Mesendoderm (in vitro differentiated cells): ENCODE measurements around the gene E2F2.
A peak's percentile ranks its signal among the peaks of the same experiment; 100 is the strongest.

Source experiments
- DNase-seq: peaks from one replicate; pipeline ENCODE4 v3.0.0; 2013
- H2AK5ac ChIP-seq: 2 replicates; pipeline ENCODE4 v1.6.1; 2013; ENCODE audit warnings: low read length, inconsistent platforms
- H2BK120ac ChIP-seq: 2 replicates; pipeline ENCODE4 v1.6.1; 2013; ENCODE audit warnings: low read depth, mild to moderate bottlenecking, low read length, moderate library complexity, mixed read lengths
- H2BK15ac ChIP-seq: replicated peaks from 2 replicates; pipeline ENCODE4 v1.6.1; 2013; ENCODE audit warnings: low read depth, mild to moderate bottlenecking, moderate library complexity
- H2BK5ac ChIP-seq: 2 replicates; pipeline ENCODE4 v1.6.1; 2013; ENCODE audit warnings: low read length, inconsistent platforms
- H3K18ac ChIP-seq: 2 replicates; pipeline ENCODE4 v1.6.1; 2013; ENCODE audit warnings: mild to moderate bottlenecking, low read length, mixed read lengths
- H3K23ac ChIP-seq: one replicate; pipeline ENCODE4 v1.6.1; 2013; ENCODE audit warnings: low read length
- H3K27ac ChIP-seq: 2 replicates; pipeline ENCODE4 v1.5.1; 2013; ENCODE audit warnings: low read depth, mild to moderate bottlenecking, inconsistent platforms, low read length, moderate library complexity
- H3K27me3 ChIP-seq: 2 replicates; pipeline ENCODE4 v1.6.1; 2013; ENCODE audit warnings: low read length, control low read depth, mild to moderate bottlenecking, inconsistent platforms; ENCODE audit not compliant: insufficient read depth, poor library complexity
- H3K36me3 ChIP-seq: 2 replicates; pipeline ENCODE4 v1.6.1; 2013; ENCODE audit warnings: low read length, inconsistent platforms; ENCODE audit not compliant: control insufficient read depth, insufficient read depth
- H3K4ac ChIP-seq: one replicate; pipeline ENCODE4 v1.6.1; 2013; ENCODE audit warnings: low read depth, mild to moderate bottlenecking, low read length, moderate library complexity
- H3K4me1 ChIP-seq: 2 replicates; pipeline ENCODE4 v1.6.1; 2013; ENCODE audit warnings: low read depth, low read length, inconsistent platforms; ENCODE audit not compliant: control insufficient read depth
- H3K4me2 ChIP-seq: 2 replicates; pipeline ENCODE4 v1.6.1; 2013; ENCODE audit warnings: low read length
- H3K4me3 ChIP-seq: 2 replicates; pipeline ENCODE4 v1.5.1; 2013; ENCODE audit warnings: mild to moderate bottlenecking, low read length
- H3K56ac ChIP-seq: one replicate; pipeline ENCODE4 v1.6.1; 2013; ENCODE audit warnings: low read length
- H3K79me1 ChIP-seq: 2 replicates; pipeline ENCODE4 v1.6.1; 2013; ENCODE audit warnings: low read length, inconsistent platforms
- H3K79me2 ChIP-seq: 2 replicates; pipeline ENCODE4 v1.6.1; 2013; ENCODE audit warnings: mild to moderate bottlenecking, low read length; ENCODE audit not compliant: control insufficient read depth, insufficient read depth
- H3K9ac ChIP-seq: 2 replicates; pipeline ENCODE4 v1.6.1; 2013; ENCODE audit warnings: low read length, inconsistent platforms
- H4K5ac ChIP-seq: one replicate; pipeline ENCODE4 v1.6.1; 2013; ENCODE audit warnings: low read length
- H4K8ac ChIP-seq: one replicate; pipeline ENCODE4 v1.6.1; 2013; ENCODE audit warnings: low read depth, mild to moderate bottlenecking, control low read depth, low read length, moderate library complexity
- WGBS: extraction: QIAGEN DNeasy Blood & Tissue Kit; methylation state at CpG from one replicate; pipeline ENCODE4 v1.1.7; 2013; ENCODE audit warnings: low lambda C conversion rate, missing lambda C conversion rate; ENCODE audit not compliant: insufficient coverage; ENCODE audit errors: extremely low coverage; 5-methylcytosine and 5-hydroxymethylcytosine counted together

The E2F2 gene

DNA sequence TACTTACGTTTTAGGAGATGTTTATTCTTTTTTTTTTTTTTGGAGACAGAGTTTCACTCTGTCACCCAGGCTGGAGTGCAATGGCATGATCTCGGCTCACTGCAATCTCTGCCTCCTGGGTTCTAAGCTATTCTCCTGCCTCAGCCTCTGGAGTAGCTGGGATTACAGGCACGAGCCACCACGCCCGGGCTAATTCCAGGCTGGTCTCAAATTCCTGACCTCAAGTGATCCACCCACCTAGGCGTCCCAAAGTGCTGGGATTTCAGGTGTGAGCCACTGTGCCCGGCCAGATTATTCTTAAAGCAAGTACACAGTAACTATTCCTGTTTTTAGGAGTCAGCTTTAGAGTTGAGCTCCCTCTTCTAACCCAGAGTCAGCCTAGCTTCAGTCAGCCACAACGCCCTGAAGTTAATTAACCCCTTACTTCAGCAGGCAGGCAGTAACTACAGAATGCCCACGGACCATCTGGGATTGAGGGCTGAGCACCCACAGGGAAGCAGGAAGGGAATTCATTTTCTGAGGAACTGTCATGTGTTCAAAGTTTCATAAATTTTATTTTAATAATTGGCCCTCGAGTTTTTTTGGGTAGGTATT is 33.6 kb upstream of the E2F2 start:
- Histone ChIP-seq H2AK5ac (no peak overlapping the region), H3K79me2 (no peaks in the 10 kb centered on the region), H4K8ac (no peak overlapping the region), H3K18ac (no peak overlapping the region), H3K4me2 (no peak overlapping the region), H2BK120ac (no peak overlapping the region), H3K56ac (peak overlapping the region; percentile 72), H2BK5ac (peak overlapping the region; percentile 23), H3K4me1 (peaks cover 19% of the 10 kb centered on the region), H3K4ac (peak overlapping the region; percentile 24), H3K9ac (peak overlapping the region; percentile 44), H2BK15ac (no peak overlapping the region), H3K4me3 (no peak overlapping the region), H3K36me3 (no peaks in the 10 kb centered on the region), H3K27ac (no peak overlapping the region), H3K27me3 (no peaks in the 10 kb centered on the region), H3K79me1 (peaks cover 2% of the 10 kb centered on the region), H3K23ac (no peak overlapping the region), H4K5ac (no peak overlapping the region)
- WGBS = no CpG with 5 or more reads among the region's 10 CpGs
- DNase-seq = peak; percentile 78

DNA sequence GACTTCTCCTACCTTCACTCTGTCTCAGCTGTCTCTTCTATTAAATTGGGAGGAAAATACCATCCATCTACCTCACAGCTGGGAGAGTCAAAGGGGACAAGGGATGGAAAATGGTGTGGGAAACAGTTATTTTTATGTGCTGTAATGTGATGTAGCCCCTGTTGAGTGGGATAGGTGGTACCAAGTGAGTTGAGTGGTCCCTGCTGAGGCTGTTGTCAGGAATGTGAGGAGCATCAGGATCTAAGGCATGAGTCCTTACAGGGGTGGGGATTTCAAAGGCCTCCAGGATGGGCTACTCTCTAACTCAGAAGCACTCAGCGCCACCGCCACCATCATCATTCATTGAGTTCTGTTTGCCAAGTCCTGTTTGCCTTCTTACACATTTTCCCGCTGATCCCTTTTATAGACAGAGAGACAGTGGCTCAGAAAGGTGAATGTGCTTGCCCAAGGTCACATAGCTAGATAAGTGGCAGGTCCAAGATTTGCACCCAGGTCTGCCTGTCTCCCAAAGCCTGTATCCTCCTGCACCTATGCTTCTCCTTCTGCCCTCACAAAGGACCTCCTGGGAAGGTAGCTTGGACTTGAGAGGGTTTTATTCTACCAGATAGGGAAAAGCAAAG is 32.8 kb upstream of the E2F2 start:
- peak overlapping the region; percentile 7 for H3K18ac ChIP-seq
- H3K4me2 ChIP-seq = no peak overlapping the region
- peak overlapping the region; percentile 5 for H4K5ac ChIP-seq
- peak overlapping the region; percentile 17 for H3K4ac ChIP-seq
- H2AK5ac ChIP-seq = peak overlapping the region; percentile 99
- H3K36me3 ChIP-seq = no peaks in the 10 kb centered on the region
- peak overlapping the region; percentile 52 for H2BK5ac ChIP-seq
- H2BK15ac ChIP-seq = no peak overlapping the region
- no peak overlapping the region for H3K4me3 ChIP-seq
- peak overlapping the region; percentile 31 for H3K9ac ChIP-seq
- peaks cover 4% of the 10 kb centered on the region for H3K79me2 ChIP-seq
- DNase-seq = no peak
- peak overlapping the region; percentile 72 for H3K56ac ChIP-seq
- peak overlapping the region; percentile 59 for H3K23ac ChIP-seq
- H3K27me3 ChIP-seq = no peaks in the 10 kb centered on the region
- peak overlapping the region; percentile 22 for H3K27ac ChIP-seq
- peak overlapping the region; percentile 52 for H2BK120ac ChIP-seq
- no CpG with 5 or more reads among the region's 3 CpGs for WGBS
- peaks cover 2% of the 10 kb centered on the region for H3K79me1 ChIP-seq
- peaks cover 19% of the 10 kb centered on the region for H3K4me1 ChIP-seq
- no peak overlapping the region for H4K8ac ChIP-seq

DNA sequence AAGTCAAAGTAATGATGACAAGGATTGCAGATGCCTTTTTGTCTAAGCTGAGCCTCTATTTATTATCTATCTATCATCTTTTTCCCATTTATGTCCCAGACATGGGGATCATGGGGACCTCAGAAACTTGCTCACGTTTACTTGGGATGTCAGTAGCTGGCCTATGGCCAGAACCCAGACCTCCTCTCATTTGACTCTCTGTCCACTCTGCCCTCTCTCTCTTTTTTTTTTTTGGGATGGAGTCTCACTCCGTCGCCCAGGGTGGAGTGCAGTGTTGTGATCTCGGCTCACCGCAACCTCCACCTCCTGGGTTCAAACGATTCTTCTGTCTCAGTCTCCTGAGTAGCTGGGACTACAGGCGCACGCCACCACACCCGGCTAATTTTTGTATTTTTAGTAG is 32.0 kb upstream of the E2F2 start:
- Histone ChIP-seq H3K4ac (peak overlapping the region; percentile 76), H4K8ac (no peak overlapping the region), H2BK5ac (peak overlapping the region; percentile 78), H3K9ac (peak overlapping the region; percentile 40), H3K79me1 (peaks cover 2% of the 10 kb centered on the region), H2BK15ac (no peak overlapping the region), H3K18ac (peak overlapping the region; percentile 65), H2AK5ac (peak overlapping the region; percentile 43), H3K4me3 (no peak overlapping the region), H3K36me3 (peaks cover 3% of the 10 kb centered on the region), H3K27ac (no peak overlapping the region), H3K4me1 (peaks cover 17% of the 10 kb centered on the region), H3K4me2 (no peak overlapping the region), H3K23ac (no peak overlapping the region), H2BK120ac (peak overlapping the region; percentile 78), H3K27me3 (no peaks in the 10 kb centered on the region), H3K56ac (peak overlapping the region; percentile 62), H3K79me2 (peaks cover 13% of the 10 kb centered on the region), H4K5ac (no peak overlapping the region)
- WGBS = no CpG with 5 or more reads among the region's 9 CpGs
- DNase-seq = no peak

DNA sequence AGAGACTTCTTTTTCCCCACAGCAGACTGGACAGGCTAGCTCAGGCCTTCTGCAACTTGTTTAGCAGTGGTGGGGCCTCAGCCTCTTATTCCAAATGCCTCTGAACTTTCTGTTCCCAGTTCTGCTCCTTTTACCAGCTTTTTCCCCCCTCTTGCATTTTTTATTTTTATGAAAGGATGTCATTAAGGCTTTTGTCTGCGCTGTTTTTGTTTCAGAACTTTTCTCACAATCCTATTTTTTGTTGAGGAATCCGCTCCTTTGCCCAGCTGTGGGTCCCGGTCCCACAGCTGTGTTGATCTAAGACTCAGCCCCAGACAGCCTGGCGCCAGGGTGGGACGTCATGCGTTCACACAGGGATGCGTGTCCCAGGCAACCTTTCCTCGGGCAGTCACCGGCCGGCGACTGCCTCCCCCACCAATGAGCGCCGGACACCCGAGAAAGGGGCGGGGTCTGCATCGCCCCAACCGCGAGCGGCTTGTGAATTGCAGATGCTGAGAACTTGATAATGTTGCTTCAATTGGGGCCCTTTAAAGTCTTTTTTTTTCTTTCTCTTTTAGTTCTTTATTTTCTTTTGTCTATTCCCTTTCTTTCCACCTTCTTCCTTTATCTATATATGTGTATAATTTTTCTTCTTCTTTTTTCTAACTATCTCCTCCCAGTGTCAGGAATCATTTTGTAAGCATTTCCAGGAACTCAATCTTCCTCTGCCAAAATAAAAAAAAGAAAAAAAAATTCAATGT is 31.3 kb upstream of the E2F2 start:
- WGBS = no CpG with 5 or more reads among the region's 19 CpGs
- peaks cover 17% of the 10 kb centered on the region for H3K4me1 ChIP-seq
- H2BK15ac ChIP-seq = no peak overlapping the region
- peak overlapping the region; percentile 53 for H3K9ac ChIP-seq
- peak overlapping the region; percentile 80 for H3K18ac ChIP-seq
- H3K4ac ChIP-seq = peak overlapping the region; percentile 81
- no peak overlapping the region for H3K23ac ChIP-seq
- H3K79me2 ChIP-seq = peaks cover 19% of the 10 kb centered on the region
- peak overlapping the region; percentile 21 for H3K4me2 ChIP-seq
- H2BK120ac ChIP-seq = peak overlapping the region; percentile 65
- H3K56ac ChIP-seq = peak overlapping the region; percentile 83
- H3K79me1 ChIP-seq = peaks cover 2% of the 10 kb centered on the region
- H3K27ac ChIP-seq = peak overlapping the region; percentile 91
- H3K4me3 ChIP-seq = no peak overlapping the region
- peak; percentile 99 for DNase-seq
- H3K27me3 ChIP-seq = no peaks in the 10 kb centered on the region
- H4K5ac ChIP-seq = no peak overlapping the region
- H3K36me3 ChIP-seq = peaks cover 3% of the 10 kb centered on the region
- H4K8ac ChIP-seq = no peak overlapping the region
- H2AK5ac ChIP-seq = no peak overlapping the region
- peak overlapping the region; percentile 89 for H2BK5ac ChIP-seq

DNA sequence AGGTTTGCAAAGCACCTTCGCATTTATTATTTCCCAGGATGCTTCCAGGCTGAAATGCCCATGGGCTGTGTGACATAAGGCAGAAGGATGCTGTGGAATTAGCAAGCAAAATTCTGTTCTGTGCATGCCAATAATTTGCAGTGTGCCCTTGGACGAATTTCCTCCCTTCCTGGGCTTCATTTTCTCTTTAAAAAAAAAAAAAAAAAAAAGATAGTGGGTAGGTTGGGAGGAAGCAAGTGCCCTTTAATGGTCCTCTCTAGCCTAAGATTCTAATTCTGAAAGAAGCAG is 30.7 kb upstream of the E2F2 start:
- Histone ChIP-seq H3K36me3 (peaks cover 3% of the 10 kb centered on the region), H3K79me1 (peaks cover 2% of the 10 kb centered on the region), H3K23ac (no peak overlapping the region), H3K27ac (peak overlapping the region; percentile 91), H2BK15ac (no peak overlapping the region), H2BK120ac (peak overlapping the region; percentile 65), H3K4me2 (no peak overlapping the region), H3K79me2 (peaks cover 20% of the 10 kb centered on the region), H3K4me3 (no peak overlapping the region), H4K8ac (no peak overlapping the region), H2AK5ac (no peak overlapping the region), H3K9ac (peak overlapping the region; percentile 53), H3K4ac (peak overlapping the region; percentile 81), H3K18ac (peak overlapping the region; percentile 80), H3K4me1 (peaks cover 17% of the 10 kb centered on the region), H2BK5ac (peak overlapping the region; percentile 89), H4K5ac (no peak overlapping the region), H3K27me3 (no peaks in the 10 kb centered on the region), H3K56ac (peak overlapping the region; percentile 83)
- no peak for DNase-seq
- WGBS = no CpG with 5 or more reads among the region's 2 CpGs
